GM11168 (cell line): ENCODE results near the gene SNPH.

Experiments used
- in situ Hi-C: fragments of 300-500 bp; cut with MboI; formaldehyde crosslinking; loops from one replicate; pipeline ENCODE4 v1.12.0; 2022; ENCODE audit warnings: low sequenced_read_pairs; ENCODE audit not compliant: unreplicated experiment

Gene SNPH

GRCh38 chr20:1264727-1265126, 1.4 kb upstream of the SNPH start:
- in situ Hi-C loops = no loop called here

- in situ Hi-C loops = no loop called here
Measured at GRCh38 chr20:1265226-1265915, 723 bp upstream of the SNPH start.

GRCh38 chr20:1265916-1266166, 253 bp upstream of the SNPH start:
- in situ Hi-C loops = no loop called here

- in situ Hi-C loops = no loop called here
Measured at GRCh38 chr20:1267161-1267560, 1.1 kb downstream of the SNPH start.

GRCh38 chr20:1267809-1268374, 1.8 kb downstream of the SNPH start:
- in situ Hi-C loops = no loop called here

- in situ Hi-C loops = no loop called here
Measured at GRCh38 chr20:1269235-1269634, 3.1 kb downstream of the SNPH start.

GRCh38 chr20:1269850-1270249, 3.8 kb downstream of the SNPH start:
- in situ Hi-C loops = no loop called here

GRCh38 chr20:1272368-1273100, 6.4 kb downstream of the SNPH start:
- in situ Hi-C loops = no loop called here

- in situ Hi-C loops = no loop called here
Measured at GRCh38 chr20:1273366-1273765, 7.3 kb downstream of the SNPH start.

GRCh38 chr20:1274485-1275311, 8.6 kb downstream of the SNPH start:
- in situ Hi-C loops = no loop called here

- in situ Hi-C loops = no loop called here
Measured at GRCh38 chr20:1275919-1276318, 9.8 kb downstream of the SNPH start.

GRCh38 chr20:1277529-1278322, 11.6 kb downstream of the SNPH start:
- in situ Hi-C loops = no loop called here

GRCh38 chr20:1278993-1279392, 12.9 kb downstream of the SNPH start:
- in situ Hi-C loops = no loop called here

GRCh38 chr20:1280195-1281102, 14.4 kb downstream of the SNPH start:
- in situ Hi-C loops = no loop called here

GRCh38 chr20:1281279-1282057, 15.4 kb downstream of the SNPH start:
- in situ Hi-C loops = no loop called here

- in situ Hi-C loops = no loop called here
Measured at GRCh38 chr20:1282966-1283365, 16.9 kb downstream of the SNPH start.

- in situ Hi-C loops = no loop called here
Measured at GRCh38 chr20:1283522-1284510, 17.7 kb downstream of the SNPH start.
